Body of pancreas (tissue), 4 donors: ENCODE measurements around the gene PABPN1.

ENCODE experiments used
- CTCF ChIP-seq, 7 experiments: fragments of 450-650 bp in 4 of 7; fragments of 200-600 bp in 3 of 7; sonication (generic) in 3 of 7; IDR thresholded peaks; one replicate each; pipeline ENCODE4 v1.5.1; 2016 to 2019; ENCODE audit warnings: antibody characterized with exemption in 7 of 7
- POLR2A ChIP-seq, 3 donors: fragments of 450-650 bp; IDR thresholded peaks; one replicate each; pipeline ENCODE4 v1.6.1; 2016; ENCODE audit warnings: antibody characterized with exemption in 3 of 3, mild to moderate bottlenecking in 2 of 3

- no peak for TF ChIP-seq CTCF (IDR thresholded peaks at IDR 0.05)
- TF ChIP-seq POLR2A (IDR thresholded peaks at IDR 0.05), result no peak
These were observed 2.7 kb downstream of the PABPN1 start for GRCh38 chr14:23323838-23324454.
